Middle frontal gyrus (tissue), 1 donor: Measurements from ENCODE around the gene NAP1L5.
A peak's percentile ranks its signal among the peaks of the same experiment; 100 is the strongest.

ENCODE experiments used
- DNase-seq: peaks from one replicate; pipeline ENCODE4 v3.0.0-alpha.2; 2015; ENCODE audit warnings: low spot score; ENCODE audit errors: extremely low spot score

The NAP1L5 gene

DNA sequence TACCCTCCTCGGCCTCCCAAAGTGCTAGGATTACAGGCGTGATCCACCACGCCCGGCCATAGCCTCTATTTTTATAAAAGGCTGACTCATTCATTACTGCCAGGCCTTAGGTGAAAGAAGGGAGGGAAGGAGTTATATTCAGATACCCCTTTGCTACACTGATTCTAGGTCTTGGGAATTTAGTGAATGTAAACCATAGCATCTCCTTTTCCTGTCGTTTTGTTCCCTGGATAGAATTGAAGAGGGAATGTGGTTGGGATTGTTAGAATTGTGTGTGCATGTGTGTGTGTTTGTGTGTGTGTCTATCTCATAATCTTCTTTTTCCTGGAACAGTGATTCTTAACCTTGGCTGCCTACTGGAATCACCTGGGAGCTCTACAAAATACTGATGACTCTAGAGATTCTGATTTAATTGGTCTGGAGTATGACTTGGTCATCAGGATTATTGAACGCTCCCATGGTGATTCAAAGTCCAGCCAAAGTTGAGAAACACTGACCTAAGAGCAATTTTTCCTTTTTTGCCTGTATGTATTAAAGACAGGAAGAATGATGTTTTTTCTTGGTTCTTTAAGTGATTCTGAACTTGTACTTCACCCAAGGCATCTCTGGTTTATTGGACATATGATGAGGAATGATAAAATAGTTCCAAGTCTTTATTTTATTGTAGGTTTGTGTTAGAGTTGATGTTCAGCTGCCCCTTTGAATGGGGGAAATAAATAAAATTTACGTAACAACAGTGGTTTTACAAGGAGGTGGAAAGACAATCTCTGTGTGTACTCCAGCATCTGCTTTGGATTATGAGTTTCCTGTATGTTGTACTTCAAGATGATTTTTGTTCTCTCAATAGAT, 37.0 kb downstream of the NAP1L5 start:
- no peak for DNase-seq

DNA sequence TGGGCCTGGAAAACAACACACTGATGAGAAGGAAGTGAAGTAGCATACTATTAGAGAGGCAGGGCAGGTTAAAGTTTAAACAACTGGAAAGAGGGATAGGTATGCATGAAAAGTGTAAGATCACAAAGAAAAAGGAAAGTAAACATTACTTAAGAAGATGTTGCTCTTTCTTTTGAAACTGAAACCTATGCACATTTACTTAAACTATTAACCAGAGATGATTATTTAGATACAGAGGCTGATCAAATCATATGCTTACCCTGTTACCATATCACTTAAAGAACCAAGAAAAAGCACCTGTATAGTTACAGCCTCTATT, 37.8 kb downstream of the NAP1L5 start:
- DNase-seq = no peak

- DNase-seq = peak; percentile 12
Observed at GRCh38 chr4:88659055-88659889, 38.4 kb downstream of the NAP1L5 start.

DNA sequence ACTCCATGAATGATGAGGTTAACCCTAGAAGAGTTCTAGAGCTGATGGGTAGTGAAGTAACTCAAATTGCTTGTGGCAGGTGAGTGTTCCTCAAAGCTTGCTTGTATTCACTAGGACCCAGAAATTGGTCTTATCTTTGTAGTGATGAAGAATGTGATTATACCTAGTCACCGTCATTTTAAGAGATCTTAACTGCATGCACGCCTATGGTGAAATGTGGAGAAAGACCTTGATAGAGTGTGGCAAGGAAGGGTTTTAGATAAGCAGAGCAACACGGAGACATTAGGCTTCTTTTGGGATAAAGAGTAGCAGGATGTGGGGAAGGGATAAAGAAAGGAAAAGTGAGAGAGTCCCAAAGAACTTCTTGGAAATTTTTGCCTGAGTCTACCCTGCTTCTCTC, 42.4 kb downstream of the NAP1L5 start:
- no peak for DNase-seq

DNA sequence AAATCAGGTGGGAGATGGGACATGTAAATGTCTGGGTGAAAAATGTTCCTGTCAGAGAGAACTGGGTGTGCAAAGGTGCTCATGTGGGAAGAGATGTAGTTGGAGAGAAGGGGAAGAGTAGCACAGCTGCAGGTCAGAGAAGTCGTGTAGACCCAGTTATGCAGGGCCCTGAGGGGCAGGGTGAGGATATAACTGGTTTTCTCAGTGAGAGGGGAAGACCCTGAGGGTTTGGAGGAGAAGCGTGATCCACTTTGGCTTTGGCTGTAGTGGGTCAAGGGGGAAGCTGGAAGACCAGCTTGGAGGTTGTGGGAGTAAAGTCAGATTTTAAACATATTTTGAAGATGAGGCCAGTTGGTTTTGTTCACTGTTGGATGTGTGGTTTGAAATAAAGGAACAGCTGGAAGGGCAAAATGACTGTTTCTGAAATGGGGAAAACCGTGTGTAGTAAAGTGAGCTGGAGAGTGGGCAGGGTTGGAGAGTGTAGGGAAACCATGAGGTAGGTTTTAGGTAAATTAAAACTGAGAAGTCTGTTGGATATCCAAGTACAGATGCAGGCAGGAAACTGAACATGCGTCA, 44.2 kb downstream of the NAP1L5 start:
- DNase-seq = no peak

DNA sequence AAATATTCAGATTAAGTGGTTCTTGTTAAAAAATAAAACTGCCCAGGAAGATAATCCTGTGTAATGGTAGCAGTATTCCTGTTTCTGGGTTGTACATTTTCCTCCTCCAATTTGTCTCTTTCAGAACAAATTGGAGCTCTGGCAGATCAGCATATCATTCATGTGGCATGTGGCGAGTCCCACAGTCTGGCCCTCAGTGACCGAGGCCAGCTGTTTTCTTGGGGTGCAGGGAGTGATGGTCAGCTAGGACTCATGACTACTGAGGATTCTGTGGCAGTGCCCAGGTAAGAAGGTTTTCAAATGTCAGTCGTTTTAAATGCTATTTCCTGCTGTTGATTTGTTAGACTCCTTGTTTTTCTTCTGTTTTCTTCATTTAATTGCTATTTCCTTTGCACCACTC, 47.9 kb downstream of the NAP1L5 start:
- DNase-seq = no peak

DNA sequence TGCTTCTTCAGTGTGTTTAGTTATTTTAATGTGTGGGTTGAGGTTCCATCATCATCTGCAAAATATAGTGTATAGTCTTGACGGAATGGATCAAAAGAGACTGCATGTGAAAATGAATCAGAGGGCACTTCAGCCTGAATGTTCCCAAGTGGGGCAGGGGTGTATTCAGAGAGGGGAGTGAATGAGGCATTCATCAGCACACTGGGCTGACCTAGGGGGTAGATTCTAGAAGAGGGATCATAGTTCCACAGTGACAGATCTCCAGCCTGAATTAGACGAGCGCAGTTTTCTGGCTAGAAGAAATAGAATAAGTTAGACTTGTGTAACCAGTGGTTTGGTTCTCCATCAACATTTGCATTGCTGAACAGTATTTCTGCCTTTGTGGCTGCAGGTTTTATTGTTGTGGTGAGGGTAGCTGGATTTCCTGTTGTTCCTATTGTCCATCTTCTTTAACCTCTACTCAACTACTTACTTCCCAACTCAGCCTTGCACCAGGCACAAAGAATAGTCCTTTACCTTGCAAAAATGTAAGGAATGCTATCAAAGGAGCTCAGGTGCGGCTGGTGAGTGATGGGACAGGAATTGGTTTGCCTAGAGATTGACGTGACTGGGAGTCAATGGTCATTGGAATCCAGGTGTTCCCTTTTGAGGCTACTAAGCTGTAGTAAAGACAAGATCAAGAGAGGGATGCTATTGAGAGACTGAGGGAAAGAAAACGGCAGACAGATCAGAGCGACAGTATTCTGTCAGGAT, 50.9 kb downstream of the NAP1L5 start:
- no peak for DNase-seq

- DNase-seq = no peak
Observed at GRCh38 chr4:88645994-88646393, 51.6 kb downstream of the NAP1L5 start.
